HG03354 (cell line): Measurements from ENCODE around the gene ADORA1.

ENCODE experiments used
- ATAC-seq: cut with Tn5 transposase; IDR thresholded peaks from one replicate; pipeline ENCODE4 v1.9.1; 2021; ENCODE audit warnings: mild to moderate bottlenecking; ENCODE audit not compliant: unreplicated experiment, poor library complexity, severe bottlenecking

ADORA1 gene

DNA sequence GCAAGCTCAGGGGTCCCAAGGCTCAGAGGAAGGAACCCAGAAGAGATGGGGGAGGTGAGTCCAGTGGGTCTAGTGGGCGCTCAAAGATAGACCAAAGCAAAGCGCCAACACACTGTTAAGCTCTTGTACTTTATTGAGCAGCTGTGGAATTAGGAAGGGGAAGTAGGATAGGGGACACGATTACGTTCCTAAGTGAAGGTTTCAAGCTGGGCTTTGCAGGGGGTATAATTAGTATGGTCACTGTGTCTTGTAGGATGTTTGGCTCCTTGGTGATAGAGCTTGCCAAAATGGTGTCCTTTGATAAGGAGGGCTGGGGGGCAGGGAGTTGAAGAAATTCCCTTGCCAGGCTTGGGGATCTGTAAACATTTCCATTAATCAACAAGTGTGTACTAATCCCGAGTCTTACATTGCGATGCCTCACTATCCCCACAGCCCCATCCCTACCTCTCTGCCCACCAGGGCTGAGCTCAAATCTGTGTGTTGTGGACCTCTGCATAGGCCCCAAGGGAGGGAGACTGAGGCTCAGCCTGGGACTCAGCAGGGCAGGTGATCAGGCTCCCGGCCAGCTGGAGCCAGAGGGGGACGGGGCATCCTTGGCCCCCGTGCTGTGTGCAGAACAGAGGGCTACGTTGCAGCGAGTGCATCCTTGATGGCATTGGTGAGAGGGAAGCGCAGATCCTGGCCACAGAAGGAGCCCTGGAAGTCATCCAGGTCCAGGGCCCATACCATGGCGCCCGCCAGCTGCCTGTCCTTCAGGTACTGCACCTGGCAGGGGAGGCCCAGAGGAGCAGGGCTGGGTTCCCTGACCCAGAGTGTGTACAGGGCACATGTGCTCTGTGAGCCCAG, 51.5 kb downstream of the ADORA1 start:
- no peak for ATAC-seq

DNA sequence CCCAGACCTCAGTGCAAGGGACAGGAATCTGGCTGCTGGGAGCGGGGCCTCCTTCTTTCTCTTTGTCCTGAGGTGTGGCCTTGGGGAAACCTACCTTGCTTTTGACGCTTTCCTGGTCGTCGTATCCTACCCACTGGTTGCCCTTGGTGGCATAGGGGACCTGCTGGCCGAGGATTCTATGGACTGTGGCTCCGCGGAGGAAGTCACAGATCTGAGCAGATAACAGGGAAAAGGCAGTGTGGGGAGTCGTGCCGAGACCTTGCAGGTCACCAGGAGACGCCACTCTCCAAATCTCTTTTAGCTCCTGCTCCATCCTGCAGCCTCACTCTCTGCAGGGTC, 52.1 kb downstream of the ADORA1 start:
- ATAC-seq: no peak

DNA sequence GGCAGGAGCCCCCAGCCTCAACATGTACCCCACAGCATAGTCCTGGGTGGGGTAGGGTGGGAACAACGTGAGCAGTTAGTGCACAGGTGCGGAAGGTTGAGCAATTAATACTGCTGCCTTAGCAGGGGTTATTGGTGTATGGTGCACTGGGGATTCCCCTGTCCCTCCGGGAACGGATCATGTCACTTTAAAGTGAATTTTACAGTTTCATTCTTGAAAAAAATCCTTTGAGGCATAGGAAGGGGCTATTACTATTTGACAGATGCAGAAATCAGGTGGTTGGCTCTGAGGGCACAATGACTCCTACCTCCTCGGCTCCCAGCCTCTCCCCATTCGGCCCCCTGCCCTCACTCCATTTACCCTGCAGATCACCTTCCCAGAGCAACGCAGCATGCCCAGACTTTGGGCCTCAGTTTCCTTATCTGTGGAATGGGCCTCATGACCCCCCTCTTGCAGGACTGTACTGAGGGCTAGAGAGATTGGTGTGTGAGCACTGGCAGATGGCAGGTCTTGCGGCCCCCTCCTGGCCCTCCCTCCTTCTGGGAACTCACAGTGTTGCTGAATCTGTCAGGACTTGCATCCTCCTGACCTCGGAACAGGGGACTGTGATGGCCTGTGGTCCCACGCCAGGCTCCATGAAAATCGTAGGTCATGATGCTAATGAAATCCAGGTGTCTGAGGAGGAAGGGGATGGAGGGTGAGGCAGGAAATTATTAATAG, 53.2 kb downstream of the ADORA1 start:
- no peak for ATAC-seq

DNA sequence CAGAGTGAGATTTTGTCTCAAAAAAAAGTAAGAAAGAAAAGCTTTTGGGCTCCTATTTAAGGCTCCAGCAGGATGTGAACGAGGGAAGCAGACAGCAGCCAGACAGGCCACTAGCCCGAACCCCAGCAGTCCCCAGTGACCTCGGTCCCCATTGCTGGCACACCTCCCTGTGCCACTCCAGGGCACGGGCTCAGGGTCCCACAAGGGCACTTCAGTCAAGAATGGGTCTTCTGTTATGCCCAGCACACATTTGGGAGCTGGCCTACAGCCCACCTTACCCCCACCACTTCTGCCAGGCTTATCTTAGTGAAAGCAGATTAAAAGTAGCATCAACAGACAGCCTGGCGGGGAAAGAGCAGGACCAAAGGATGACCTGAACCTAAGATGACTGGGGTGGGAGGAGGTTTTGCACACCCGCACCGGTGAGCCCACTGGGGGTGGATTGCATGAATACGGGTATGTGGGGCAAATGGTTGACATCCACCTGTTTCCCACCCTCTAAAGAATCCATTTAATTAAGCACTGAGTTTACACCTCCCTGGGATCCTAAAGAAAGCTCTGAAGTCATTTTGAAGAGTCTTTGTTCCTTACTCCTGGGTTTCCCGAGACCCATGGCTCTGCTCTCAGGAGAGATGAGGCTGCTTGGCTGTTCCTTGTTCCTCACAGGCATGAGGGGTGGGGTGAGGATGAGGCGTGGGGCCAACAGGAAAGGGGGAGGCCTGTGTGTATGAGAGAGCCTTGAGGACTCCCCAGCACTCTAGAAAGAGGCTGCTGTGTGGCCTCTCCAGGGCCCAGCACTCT, 54.3 kb downstream of the ADORA1 start:
- ATAC-seq: no peak

DNA sequence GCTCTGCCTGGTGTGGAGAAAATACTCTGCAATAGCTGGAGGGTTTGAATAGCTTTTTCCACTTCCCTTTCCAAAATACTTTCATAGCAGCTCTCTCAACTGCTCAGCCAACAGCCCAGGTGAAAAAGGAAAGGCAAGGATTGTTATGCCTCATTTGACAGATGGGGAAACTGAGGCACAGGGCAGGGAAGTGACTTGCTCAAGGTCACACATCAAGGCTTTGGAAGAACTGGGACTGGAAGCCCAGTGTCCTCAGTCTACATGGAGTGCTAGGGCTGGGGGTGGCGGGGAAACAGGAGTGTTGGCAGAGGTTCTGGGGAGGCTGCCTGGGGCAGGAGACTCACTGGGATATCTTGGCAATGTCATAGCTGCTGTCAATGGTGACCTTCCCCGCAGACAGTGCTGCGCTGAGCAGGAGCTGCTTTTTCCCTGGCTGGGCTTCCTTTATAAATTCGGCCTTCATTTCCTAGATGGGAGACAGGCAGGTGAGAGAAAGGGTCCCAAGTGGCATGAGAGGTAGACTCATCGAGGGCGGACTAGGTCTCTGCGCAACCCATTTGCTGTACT, 54.9 kb downstream of the ADORA1 start:
- no peak for ATAC-seq

DNA sequence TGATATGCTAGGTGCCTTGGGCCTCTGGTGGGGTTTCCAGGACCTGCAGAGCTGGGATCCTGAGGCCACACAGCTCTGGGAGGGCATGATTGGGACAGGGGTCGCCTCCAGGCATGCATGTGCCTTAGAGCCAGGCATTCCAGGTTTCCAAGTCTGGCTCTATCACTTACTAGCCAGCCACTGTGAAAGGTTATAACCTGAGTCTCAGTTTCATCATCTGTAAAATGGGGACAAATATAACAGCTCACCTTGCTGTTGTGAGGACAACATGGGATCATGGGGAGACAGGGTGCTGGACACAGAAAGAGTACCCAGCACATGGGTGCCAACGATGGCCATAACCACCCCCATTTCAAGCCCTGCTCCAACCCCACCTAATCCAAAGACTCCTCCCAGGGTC, 56.3 kb downstream of the ADORA1 start:
- ATAC-seq: no peak

DNA sequence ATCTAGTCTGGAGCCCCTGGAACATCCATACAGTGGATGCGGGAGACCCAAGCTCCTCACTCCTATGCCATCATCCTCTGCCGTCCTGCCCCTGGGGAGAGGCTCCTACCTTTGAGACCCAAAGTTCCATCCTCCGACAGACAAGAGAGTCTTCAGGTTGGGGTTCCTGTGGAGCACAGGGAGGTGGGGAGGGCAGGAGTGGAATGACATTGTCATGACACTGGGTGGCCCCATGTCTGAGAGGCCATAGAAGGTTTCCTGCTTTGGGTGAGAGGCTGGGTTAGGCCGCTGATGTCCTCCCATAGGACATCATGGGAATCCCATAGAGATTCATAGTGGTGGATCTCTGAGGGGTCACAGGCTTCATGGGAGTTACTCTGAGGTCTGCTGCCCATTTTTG, 56.9 kb downstream of the ADORA1 start:
- no peak for ATAC-seq

DNA sequence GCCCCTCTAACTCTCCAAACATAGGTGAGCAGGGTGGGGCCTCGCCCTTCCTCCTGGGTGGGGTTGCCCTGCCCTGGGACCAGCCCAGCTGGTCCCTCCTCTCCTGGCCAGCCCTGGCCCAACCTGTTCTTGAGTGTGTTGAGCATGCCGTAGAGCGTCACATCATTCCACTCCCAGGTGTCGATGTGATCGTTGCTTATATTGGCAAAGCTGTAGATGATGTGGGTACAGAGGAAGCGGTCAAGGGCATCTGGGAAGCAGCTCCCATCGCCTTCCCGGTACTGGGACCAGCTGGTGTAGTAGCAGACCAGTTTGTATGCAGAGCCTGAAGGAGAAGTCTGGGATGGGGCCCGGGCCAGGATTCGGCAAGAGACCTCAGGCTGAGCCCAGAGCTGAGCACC, 57.5 kb downstream of the ADORA1 start:
- ATAC-seq: no peak

DNA sequence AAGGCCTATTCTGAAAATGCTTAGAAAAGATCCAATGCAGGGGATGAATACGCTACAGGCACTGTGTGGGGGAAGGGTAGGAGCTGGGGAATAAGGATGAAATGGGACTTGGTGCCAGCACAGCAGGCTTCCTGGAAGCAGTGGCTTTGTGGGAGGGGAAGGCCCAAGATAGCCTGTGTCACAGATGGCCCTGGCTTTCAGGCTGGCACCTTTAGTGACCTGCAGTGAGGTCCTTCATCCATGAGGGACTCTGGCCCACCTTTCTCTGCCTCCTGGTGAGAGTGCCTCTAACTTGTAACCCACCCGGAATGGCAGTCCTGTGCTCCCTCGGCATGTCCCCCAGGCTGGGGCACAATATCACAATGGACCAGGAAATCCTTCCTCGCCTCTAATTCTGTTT, 58.1 kb downstream of the ADORA1 start:
- no peak for ATAC-seq

DNA sequence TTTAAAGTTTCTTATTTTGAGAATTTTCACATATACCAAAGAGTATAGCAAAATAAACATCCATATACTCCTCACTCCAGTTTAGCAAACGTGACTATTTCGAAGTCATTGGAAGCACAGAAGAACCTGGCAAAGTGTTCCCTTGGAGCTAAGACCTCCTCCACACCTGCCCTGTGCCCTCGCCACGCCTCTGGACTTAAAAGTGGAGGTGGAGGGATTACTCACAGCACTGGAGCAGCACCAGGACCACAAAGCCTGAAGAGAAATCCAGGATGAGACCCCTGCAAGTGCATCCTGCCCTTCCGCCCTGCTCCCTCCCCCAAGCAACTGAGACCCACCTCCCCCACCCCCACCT, 58.5 kb downstream of the ADORA1 start:
- ATAC-seq: no peak

DNA sequence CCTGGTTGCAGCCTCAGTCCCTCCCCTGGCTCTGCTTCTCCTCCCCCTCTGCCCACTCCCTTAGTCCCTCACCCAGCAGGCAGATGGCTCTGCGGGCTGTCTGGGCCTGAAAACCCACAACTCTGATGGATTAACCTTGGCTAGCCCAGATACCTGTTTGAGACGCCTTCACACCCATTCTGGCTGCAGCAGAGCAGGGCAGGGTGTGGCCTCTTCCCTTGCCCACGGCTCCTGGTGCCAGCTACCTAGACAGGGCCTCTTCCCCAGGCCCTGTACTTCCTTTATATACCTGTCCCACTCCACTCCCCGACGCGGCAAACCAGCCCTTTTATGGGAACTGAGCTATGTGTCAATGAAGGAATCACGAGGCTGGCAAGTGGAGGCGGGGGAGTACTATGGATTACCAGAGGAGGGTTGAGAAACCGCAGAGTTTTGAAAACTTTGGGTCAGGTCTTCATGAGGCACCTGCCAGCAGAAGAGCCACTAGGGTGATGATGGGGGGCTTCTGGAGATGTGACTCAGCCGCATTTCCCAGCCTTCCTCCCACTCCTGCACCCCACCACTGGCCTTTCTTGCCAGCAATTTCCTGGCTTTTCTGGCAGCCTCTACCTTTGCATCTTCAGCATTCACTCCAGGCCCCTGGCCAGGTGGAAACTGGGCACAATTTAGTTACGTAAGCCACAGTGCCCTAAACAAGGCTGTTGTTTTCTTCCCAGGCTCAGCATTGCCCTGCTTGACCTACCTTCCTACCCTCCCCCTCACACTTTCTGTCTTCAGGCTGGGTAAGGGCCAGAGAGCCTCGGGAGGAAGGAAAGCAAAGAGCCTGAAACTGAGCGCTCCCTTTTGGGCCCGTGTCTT, 59.1 kb downstream of the ADORA1 start, which contains the start of gene CHI3L1:
Gene CHI3L1, minus strand, starts transcription at position 259 of the 858 bp plus-strand sequence. Its CDS starts 81 bp downstream, at position 178.
- ATAC-seq: no peak

DNA sequence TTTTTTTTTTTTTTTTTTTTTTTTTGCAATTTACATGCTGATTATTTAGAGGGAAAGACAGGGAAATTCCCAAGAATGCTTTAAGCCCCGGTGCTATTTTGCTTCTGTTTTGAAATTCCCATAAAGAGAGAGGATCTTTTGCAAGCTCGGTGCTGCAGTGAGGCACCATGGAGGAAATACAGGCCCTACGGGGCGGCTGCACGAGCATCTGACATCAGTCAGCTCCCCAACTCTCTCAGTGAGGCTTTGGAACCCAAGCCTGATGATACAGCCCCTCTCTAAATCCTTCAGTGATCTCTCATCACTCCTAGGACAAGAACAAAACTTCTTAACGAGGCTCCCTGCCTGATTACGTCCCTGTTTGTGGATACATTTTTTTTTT, 59.8 kb downstream of the ADORA1 start:
- no peak for ATAC-seq

DNA sequence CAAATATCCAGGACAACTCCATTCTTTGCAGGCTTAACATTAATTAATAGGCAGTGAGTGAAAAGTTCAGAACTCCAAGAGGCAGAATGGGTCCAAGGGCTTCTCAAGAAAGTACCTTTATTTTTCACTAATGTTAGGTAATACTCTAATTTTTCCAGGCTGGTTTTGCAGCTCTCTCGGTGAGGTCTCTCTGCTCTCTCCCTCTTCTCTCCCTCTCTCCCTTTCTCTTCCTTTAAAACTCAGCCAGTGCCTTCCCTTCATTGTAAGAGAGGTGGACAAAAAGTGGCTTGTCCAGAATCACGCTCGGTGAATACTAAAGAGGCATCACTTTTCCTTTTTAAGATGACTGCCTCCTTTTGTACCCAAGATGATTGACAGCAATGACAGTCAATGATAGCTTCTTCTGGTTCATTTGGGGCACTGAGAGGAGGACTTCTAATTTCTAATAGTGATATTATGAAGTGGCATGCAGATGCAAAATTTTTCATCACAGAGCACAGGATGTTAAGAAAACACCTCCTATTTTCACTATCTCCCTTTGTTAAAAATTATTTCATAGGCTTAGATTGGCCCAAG, 60.3 kb downstream of the ADORA1 start:
- ATAC-seq: no peak

DNA sequence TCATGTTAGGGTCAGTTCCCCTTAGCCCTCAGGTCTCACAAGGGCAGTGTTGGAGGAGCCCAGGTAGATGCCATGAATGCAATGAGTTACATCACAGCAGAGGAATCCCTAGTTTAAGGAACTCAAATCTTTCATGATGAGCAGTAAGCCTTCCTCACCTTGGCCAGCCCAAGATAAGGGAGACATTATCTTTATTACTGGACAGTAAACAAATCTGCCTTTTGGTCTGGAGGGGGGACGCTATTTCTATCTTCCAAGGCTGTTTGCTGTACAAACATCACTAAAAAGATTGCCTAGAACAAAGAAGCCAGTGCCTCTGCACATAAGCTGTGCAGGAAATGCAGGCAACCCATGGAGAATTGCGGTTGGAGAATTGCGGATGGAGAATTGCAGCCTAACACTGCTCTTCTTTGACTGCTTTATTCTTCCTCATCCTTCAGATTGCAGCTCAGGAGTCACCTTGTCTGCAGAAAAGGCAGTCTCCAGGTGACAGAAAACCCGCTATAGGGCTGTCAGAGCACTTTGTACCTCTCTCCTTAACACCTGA, 61.2 kb downstream of the ADORA1 start:
- ATAC-seq: no peak

DNA sequence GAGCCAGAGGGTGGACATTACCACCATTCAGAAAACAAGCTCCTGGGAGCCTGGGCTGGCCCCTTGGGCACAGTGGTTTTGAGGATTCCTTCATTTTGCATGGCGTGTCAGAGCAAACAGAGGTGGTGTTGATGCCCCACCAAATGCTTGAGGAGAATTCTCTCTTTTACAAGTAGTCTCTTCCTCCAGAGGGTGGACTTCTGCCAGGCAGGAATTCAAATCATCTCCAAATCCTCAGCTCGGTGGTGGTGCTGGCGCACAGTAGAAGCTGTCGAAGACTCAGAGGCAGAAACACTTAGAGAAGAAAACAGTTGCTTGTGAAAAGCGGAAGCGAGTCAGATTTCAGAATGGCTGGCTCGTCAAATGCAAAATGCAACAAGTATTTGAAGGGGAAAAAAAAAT, 62.4 kb downstream of the ADORA1 start:
- no peak for ATAC-seq

DNA sequence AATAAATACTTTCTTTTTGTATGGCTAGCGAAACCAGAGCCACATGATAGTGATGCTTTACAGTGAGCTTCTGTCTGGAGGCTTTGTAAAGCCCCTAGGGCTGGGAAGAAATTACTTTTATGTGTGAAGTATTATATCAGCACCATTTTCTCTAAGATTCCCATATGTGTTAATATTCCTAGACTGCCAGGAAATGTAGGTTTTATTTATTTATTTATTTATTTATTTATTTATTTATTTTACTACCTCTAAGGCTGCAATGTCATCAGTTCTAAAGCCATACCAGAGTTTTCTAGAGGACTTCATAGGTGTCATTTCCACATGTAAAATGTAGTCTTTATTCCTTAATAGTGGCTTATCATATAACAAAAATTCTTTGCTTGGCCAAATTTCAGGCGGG, 63.4 kb downstream of the ADORA1 start:
- ATAC-seq: no peak

DNA sequence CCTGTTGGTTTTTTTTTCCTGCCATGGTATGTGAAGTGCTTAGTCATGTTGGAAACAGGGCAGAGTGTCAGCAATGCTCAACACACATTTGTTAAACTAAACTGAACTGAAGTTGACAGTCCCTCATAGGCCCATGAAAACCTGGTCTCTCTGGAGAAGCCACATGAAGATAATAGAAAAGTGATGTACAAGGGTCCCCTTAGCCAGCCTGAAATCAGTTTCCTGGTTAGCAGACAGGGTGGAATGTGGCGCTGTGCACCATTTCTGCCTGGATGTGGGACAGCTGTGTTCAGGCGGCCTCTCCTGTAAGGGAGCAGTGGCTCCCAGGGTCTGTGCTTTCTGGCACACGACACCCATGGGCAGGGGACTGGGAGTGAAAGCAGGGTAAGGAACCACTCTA, 68.8 kb downstream of the ADORA1 start:
- ATAC-seq: no peak

DNA sequence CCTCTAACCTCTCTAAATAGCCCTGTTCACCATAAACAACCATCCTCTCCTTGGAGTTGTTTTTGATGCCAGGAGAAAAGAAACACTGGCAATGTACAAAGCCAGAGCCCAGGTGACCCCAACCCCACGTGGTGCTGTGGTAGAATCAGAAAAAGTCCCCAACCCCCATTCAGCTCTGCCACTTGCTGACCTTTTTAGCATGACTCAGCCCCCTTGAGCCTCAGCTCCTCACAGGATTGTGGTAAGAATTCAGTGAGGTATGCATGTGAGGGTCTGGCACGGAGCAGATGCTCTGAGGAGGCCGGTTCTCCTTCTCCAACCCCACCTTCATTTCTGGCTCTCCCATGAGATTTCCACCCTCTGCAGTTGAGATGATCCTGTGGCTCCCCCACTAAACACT, 70.1 kb downstream of the ADORA1 start:
- ATAC-seq: no peak

DNA sequence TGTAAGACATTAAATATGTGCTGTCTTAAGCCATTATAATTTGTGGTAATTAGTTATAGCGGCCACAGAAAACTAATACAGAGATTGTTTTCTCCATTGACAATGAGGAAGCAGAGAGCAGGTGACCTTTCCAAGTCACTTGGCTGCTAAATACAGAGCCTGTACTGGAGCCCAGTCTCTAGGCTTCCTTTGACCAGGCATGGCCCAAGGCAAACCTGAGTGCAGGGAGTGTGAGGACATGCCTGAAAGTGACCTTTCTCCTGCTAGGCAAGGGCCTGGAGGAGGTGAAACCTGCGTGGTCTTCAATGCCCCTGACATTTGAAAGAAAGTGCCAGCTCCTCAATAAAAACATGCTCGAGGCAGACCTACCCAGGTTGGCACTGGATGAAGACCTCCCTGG, 71.5 kb downstream of the ADORA1 start:
- no peak for ATAC-seq
